Fibroblast of pulmonary artery (primary cell): ENCODE results near the gene MYBPHL.

ENCODE experiments used
- DNase-seq: peaks from one replicate; pipeline ENCODE4 v3.0.0-alpha.2; 2010; ENCODE audit warnings: low read depth
- H3K4me3 ChIP-seq: replicated peaks from 2 replicates; pipeline ENCODE4 v1.5.1; 2011; ENCODE audit warnings: low read depth, mild to moderate bottlenecking, control low read depth, low read length, moderate library complexity
- CTCF ChIP-seq: IDR thresholded peaks from 2 replicates; pipeline ENCODE4 v1.5.1; 2011; ENCODE audit warnings: mild to moderate bottlenecking, control low read depth, low read length, inconsistent platforms; ENCODE audit errors: missing control alignments

Gene MYBPHL

DNA sequence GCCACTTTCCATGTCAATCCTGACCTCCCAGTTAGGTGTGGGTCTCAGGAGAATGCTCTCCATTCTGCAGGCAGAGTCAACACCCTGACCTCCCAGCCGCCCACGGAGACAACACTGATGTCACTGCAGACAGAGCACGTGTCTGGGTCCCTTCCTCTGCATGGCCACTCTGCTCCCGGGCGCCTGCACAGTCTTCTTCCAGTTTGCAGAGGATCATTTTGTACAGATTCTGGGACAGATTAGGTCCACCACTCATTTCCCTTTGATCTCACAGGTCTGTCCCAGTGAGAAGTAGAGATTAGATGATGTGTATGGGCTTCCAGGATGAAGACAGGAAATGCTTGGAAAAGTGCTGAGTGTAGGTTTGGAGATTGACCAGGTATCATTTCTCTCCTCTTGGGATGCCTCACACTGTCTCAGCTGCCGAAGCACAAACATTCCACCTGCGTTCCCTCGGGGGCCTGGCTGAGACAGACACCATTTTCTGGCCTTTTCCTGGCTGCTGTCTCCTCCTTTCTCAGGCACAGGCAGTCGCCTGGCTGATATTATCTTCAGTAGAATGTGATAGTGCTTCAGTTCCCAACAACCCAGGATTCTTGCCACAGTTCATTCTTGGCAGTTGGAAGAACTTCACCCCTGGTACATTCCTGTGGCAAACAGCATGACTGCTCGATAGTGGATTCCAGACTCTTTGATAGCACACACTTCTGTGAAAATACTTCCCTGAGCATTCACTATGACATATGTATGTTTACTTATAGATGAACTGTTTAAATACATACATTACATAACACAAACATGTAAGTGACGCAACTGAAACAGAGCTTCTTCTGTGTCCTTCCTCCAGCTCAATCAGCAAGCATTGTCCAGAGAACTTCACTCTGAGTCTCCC, 7.9 kb downstream of the MYBPHL start:
- DNase-seq = peak; percentile 87
- no peak for TF ChIP-seq CTCF
- no peak overlapping the region for H3K4me3 ChIP-seq

DNA sequence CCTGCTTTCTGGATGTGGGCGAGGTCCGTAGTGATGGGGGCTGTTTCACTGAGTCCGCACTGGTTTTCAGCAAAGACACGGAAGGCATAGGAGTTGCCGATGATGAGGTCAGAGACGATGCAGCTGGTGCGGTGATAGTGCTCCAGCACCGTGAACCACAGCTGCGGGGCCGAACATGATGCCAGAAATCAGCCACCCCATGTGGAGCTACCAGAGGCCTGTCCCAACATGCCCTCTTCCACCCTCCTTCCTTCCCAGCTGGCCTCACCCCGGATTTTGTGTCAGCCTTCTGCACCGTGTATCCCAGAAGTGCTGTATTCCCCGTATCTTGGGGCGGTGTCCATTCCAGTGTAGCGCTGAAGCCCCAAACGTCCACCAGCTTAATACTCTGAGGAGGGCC, 10.0 kb downstream of the MYBPHL start:
- no peak for TF ChIP-seq CTCF
- no peak for DNase-seq
- H3K4me3 ChIP-seq = no peak overlapping the region

DNA sequence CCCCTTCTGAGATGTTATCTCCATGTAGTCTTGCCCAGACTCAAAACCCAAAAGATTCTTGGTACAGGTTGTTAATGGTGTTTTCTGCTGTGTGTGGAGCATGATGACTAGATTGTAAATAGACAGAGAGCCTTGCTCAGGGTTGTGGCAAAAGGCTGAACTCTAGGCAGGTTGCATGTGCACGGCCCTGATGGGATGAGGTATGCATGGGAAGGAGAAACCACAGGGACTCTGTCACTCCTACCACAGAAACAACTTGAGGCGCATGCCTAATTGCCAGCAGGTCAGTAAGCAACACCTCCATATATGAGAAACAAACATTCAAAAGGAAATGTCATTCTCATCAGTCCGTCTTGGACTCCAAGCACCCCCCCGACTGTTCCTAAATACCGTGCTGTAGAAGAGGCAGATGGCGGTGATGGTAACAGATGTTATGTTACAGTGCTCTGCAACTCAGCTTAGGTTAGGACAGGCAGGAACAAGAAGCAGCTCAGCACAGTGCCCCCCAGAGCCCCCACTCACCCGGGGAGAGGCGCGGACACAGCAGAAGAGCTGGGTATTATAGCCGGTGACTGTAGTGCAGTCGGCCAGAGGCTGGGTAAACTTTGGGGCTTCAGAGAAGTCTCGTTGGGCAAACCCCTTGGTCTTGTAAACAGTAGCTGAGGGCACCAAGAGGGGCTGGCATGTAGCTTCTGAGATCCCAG, 10.9 kb downstream of the MYBPHL start:
- no peak overlapping the region for H3K4me3 ChIP-seq
- no peak for DNase-seq
- no peak for TF ChIP-seq CTCF

GRCh38 chr1:109294481-109294880, 12.3 kb downstream of the MYBPHL start:
- DNase-seq = no peak
- no peak for TF ChIP-seq CTCF
- H3K4me3 ChIP-seq = no peak overlapping the region

DNA sequence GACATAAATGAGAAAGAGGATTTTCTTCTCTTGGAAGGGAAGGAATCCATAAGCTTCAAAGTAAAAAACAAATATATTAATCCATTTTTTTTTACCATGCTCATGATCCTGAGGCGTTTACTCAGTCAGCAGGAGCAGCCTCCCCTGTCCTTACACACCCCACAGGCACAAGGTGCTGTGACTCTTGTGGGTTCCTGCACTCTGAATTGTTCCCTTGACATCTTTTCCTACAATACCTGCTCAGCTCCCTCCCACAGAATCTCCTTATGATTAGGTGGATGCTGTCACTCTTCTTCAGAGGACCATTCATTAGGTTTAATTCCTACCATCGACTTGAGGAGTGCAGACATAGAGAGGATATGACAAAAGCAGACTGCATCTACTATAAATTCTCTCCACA, 13.8 kb downstream of the MYBPHL start:
- no peak overlapping the region for H3K4me3 ChIP-seq
- DNase-seq = no peak
- no peak for TF ChIP-seq CTCF

GRCh38 chr1:109292364-109292763, 14.4 kb downstream of the MYBPHL start:
- DNase-seq = no peak
- TF ChIP-seq CTCF = no peak

GRCh38 chr1:109290998-109291397, 15.8 kb downstream of the MYBPHL start:
- TF ChIP-seq CTCF = no peak
- no peak for DNase-seq
- no peak overlapping the region for H3K4me3 ChIP-seq

More at GRCh38 chr1:109292364-109292763, 14.4 kb downstream of the MYBPHL start:
- no peak overlapping the region for H3K4me3 ChIP-seq
